ENCODE measurements around the gene CLCN5. TPM values are rescaled to one million over a fixed set of nuclear protein-coding genes. Genes with fewer than 3 reads are reported as not detected.

The CLCN5 gene
- polyA plus RNA-seq (2013, experiment 1 of 2) = 2.7 TPM
- polyA plus RNA-seq (2013, experiment 2 of 2) = 2.7 TPM

DNA sequence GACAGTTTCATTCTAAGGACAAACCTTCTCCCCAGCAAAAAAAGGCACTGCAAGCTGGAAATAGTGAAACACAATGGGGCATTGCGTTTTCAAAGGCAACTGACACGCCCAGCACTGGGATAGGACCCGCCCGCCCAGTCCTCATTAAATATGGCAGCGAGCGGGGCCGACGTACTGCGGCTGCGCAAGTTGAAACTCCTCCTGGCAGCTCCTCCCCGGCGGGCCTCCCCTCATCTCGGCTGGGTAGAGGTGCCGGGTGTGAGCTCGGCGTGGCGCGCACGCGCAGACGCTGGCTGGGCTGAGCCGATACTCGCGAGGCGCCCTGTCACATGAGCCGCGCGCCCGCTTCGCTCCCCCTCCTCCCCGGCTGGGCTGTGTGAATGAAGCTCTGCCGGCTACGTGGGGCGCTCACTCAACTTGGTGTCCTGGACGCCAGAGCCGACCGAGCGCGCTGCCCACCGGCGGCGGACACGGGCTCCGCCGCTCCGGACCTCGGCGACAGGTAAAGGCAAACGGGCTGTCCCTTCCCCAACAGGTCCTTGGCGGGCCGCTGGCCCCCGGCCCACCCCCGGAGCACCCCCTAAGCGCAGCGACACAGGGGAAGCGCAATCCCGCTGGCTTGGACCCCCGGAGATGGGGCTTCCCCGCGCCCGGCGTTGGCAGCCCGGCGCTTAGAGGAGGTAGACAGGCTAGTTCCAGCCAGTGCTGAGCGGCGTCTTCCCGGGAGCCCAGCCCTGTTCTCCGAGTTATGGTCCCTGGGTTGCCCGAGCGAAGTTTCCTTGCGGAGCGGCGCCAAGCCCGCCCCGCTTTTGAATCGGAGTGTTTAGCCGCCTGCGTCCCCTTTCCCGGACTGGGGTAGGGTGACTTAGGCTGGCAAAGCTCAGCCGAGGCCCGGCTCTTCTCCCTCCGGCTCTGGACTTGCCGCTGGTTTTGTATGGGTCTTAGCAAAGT is at the start of gene CLCN5:
TSS of gene CLCN5 (plus strand) at position 306 of the 951 bp plus-strand sequence. CDS start 2,703 bp downstream, outside the sequence.
- Histone ChIP-seq H2BK120ac (ENCODE audit: low read depth, low read length) (no peak within 1 kb of the TSS), H3K79me1 (ENCODE audit: low read length) (no peaks in the 10 kb centered on the region), H2BK15ac (replicated peaks; ENCODE audit: low read depth) (no peak within 1 kb of the TSS), H3K4me1 (ENCODE audit: control insufficient read depth, low read depth, low read length) (no peaks in the 10 kb centered on the region), H3K79me2 (ENCODE audit: control insufficient read depth, insufficient read depth, low read length) (no peaks in the 10 kb centered on the region), H3K23ac (ENCODE audit: low read length) (no peak within 1 kb of the TSS), H3K4me3 (ENCODE audit: low read length) (peak within 1 kb of the TSS; percentile 24), H3K27me3 (ENCODE audit: insufficient read depth, low read length, poor library complexity) (no peaks in the 10 kb centered on the region), H4K8ac (ENCODE audit: low read depth, low read length) (no peak within 1 kb of the TSS), H2BK5ac (ENCODE audit: low read length) (no peak within 1 kb of the TSS), H2AK5ac (ENCODE audit: low read length) (no peak within 1 kb of the TSS), H3K9ac (ENCODE audit: low read length) (peak within 1 kb of the TSS; percentile 66), H4K5ac (ENCODE audit: low read length) (no peak within 1 kb of the TSS), H3K4me2 (ENCODE audit: low read length) (peak within 1 kb of the TSS; percentile 48), H3K18ac (ENCODE audit: low read length) (no peak within 1 kb of the TSS), H3K36me3 (ENCODE audit: control insufficient read depth, insufficient read depth, low read length) (no peaks in the 10 kb centered on the region), H3K56ac (ENCODE audit: low read length) (peak within 1 kb of the TSS; percentile 79), H3K4ac (ENCODE audit: low read depth, low read length) (no peak within 1 kb of the TSS), H3K27ac (ENCODE audit: low read depth, low read length) (no peak within 1 kb of the TSS)
- no CpG with 5 or more reads among the region's 83 CpGs for WGBS (ENCODE audit: extremely low coverage, insufficient coverage, low lambda C conversion rate)
- peak; percentile 96 for DNase-seq

DNA sequence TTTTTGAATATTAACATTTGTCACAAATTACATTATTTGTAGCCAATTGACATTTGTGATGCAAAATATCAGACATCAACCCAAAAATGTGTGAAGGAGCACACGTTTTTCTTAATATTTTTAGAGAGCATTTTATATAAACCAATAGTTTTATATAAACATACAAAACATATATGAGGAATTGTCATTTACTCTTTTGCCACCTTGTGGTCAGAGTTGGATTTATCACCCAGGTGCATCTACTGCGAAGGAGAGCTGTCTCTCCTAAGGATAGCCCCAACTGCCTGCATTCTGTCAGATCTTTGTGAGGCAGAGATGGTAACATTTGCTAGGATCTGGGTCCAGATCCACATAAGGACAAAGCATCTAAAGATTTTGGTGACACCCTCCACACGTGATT is 45.6 kb upstream of the CLCN5 start:
- H4K8ac ChIP-seq (ENCODE audit: low read depth, low read length) = no peak overlapping the region
- H3K27ac ChIP-seq (ENCODE audit: low read depth, low read length) = no peak overlapping the region
- no peaks in the 10 kb centered on the region for H3K79me2 ChIP-seq (ENCODE audit: control insufficient read depth, insufficient read depth, low read length)
- H2AK5ac ChIP-seq (ENCODE audit: low read length) = no peak overlapping the region
- no peak overlapping the region for H3K9ac ChIP-seq (ENCODE audit: low read length)
- H2BK120ac ChIP-seq (ENCODE audit: low read depth, low read length) = no peak overlapping the region
- no peak overlapping the region for H3K18ac ChIP-seq (ENCODE audit: low read length)
- H2BK5ac ChIP-seq (ENCODE audit: low read length) = no peak overlapping the region
- no peak overlapping the region for H2BK15ac ChIP-seq (replicated peaks; ENCODE audit: low read depth)
- no peaks in the 10 kb centered on the region for H3K4me1 ChIP-seq (ENCODE audit: control insufficient read depth, low read depth, low read length)
- no peak overlapping the region for H3K4ac ChIP-seq (ENCODE audit: low read depth, low read length)
- H3K4me2 ChIP-seq (ENCODE audit: low read length) = no peak overlapping the region
- no peak overlapping the region for H3K56ac ChIP-seq (ENCODE audit: low read length)
- no peak overlapping the region for H4K5ac ChIP-seq (ENCODE audit: low read length)
- H3K27me3 ChIP-seq (ENCODE audit: insufficient read depth, low read length, poor library complexity) = no peaks in the 10 kb centered on the region
- peak; percentile 24 for DNase-seq
- H3K79me1 ChIP-seq (ENCODE audit: low read length) = no peaks in the 10 kb centered on the region
- no peak overlapping the region for H3K23ac ChIP-seq (ENCODE audit: low read length)
- H3K4me3 ChIP-seq (ENCODE audit: low read length) = no peak overlapping the region
- no CpG with 5 or more reads among the region's 3 CpGs for WGBS (ENCODE audit: extremely low coverage, insufficient coverage, low lambda C conversion rate)
- H3K36me3 ChIP-seq (ENCODE audit: control insufficient read depth, insufficient read depth, low read length) = no peaks in the 10 kb centered on the region

DNA sequence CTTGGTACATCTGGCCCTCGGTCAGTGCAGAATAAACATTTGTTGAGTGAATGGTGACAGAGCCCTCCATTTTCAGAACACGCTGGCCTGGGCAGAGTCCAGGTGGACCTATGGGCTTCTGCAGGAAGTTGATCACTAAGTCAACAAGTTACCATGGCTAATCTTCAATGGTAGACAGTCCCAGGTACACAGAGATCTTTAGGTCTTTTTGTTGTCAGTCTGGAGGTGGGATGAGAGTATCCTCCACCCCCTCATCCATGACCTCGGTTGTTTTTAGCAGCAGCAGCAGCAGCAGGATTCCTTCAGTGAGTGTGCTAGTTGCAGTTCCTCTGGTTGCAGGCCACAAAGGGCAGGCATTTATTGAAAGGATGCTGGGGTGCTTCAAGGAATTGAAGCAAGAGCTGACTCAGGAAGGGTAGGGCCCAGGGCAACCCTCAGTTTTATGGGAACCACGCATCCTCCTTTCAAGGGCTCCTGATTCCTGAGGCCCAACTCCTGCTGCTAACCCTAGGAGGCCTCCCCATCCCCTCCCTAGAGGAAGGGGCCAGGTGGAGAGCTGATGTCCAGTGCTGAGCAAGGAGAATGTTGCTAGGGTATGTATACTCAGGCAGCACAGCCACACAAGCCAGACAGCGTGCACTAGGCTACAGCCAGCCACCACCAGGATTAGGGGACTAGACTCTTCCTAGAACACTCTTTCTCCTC is 44.8 kb upstream of the CLCN5 start:
- no peak overlapping the region for H3K9ac ChIP-seq (ENCODE audit: low read length)
- no peak overlapping the region for H3K4me3 ChIP-seq (ENCODE audit: low read length)
- no peak overlapping the region for H3K23ac ChIP-seq (ENCODE audit: low read length)
- no peak overlapping the region for H3K56ac ChIP-seq (ENCODE audit: low read length)
- no peak overlapping the region for H4K8ac ChIP-seq (ENCODE audit: low read depth, low read length)
- no peak overlapping the region for H3K27ac ChIP-seq (ENCODE audit: low read depth, low read length)
- no peaks in the 10 kb centered on the region for H3K79me1 ChIP-seq (ENCODE audit: low read length)
- H3K18ac ChIP-seq (ENCODE audit: low read length) = no peak overlapping the region
- no peaks in the 10 kb centered on the region for H3K36me3 ChIP-seq (ENCODE audit: control insufficient read depth, insufficient read depth, low read length)
- H3K4me1 ChIP-seq (ENCODE audit: control insufficient read depth, low read depth, low read length) = no peaks in the 10 kb centered on the region
- DNase-seq = no peak
- H3K27me3 ChIP-seq (ENCODE audit: insufficient read depth, low read length, poor library complexity) = no peaks in the 10 kb centered on the region
- no peak overlapping the region for H2BK15ac ChIP-seq (replicated peaks; ENCODE audit: low read depth)
- no peaks in the 10 kb centered on the region for H3K79me2 ChIP-seq (ENCODE audit: control insufficient read depth, insufficient read depth, low read length)
- WGBS (ENCODE audit: extremely low coverage, insufficient coverage, low lambda C conversion rate) = no CpG with 5 or more reads among the region's 5 CpGs
- H3K4me2 ChIP-seq (ENCODE audit: low read length) = no peak overlapping the region
- no peak overlapping the region for H3K4ac ChIP-seq (ENCODE audit: low read depth, low read length)
- H2BK120ac ChIP-seq (ENCODE audit: low read depth, low read length) = no peak overlapping the region
- H2BK5ac ChIP-seq (ENCODE audit: low read length) = no peak overlapping the region
- no peak overlapping the region for H4K5ac ChIP-seq (ENCODE audit: low read length)
- no peak overlapping the region for H2AK5ac ChIP-seq (ENCODE audit: low read length)

DNA sequence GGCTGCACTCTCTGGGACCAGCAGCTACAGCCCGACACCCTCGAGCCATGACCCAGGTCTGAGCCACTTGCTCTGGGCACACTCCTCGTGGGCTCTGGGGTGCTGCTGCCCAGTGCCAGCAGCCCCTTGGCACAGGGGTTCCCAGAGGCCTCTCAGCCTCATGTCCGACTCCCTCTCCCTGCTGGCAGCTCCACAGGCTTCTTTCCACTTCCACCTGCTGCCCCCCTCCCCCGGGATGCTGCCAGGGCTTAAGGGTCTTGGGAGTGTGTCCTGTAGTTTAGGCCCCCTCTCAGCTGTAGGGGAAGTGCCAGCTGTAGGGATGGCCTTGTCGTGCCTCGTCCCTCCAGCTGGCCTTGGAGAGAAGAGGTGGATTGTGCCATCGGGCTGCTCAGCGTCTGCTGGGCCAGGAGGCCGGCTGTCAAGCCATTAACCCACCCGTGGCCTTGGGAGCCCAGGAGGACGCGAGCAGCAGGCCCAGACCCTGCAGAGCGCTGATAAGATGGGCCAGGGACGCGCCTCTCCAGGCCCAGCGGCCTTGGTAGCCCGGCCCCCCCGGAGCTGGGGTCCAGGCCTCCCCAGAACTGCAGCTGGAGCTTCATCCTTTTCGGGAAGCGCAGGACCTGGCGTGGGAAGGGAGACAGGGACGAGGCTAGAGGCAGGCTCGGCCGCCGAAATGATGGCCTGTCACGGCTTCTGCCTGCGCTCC is 44.1 kb upstream of the CLCN5 start:
- Histone ChIP-seq H3K4ac (ENCODE audit: low read depth, low read length) (no peak overlapping the region), H3K27me3 (ENCODE audit: insufficient read depth, low read length, poor library complexity) (no peaks in the 10 kb centered on the region), H3K27ac (ENCODE audit: low read depth, low read length) (no peak overlapping the region), H4K5ac (ENCODE audit: low read length) (no peak overlapping the region), H3K4me3 (ENCODE audit: low read length) (no peak overlapping the region), H3K23ac (ENCODE audit: low read length) (no peak overlapping the region), H3K9ac (ENCODE audit: low read length) (peak overlapping the region; percentile 61), H3K56ac (ENCODE audit: low read length) (peak overlapping the region; percentile 56), H3K4me2 (ENCODE audit: low read length) (peak overlapping the region; percentile 29), H2AK5ac (ENCODE audit: low read length) (no peak overlapping the region), H3K79me1 (ENCODE audit: low read length) (no peaks in the 10 kb centered on the region), H3K18ac (ENCODE audit: low read length) (peak overlapping the region; percentile 14), H3K36me3 (ENCODE audit: control insufficient read depth, insufficient read depth, low read length) (no peaks in the 10 kb centered on the region), H2BK5ac (ENCODE audit: low read length) (no peak overlapping the region), H2BK120ac (ENCODE audit: low read depth, low read length) (no peak overlapping the region), H3K79me2 (ENCODE audit: control insufficient read depth, insufficient read depth, low read length) (no peaks in the 10 kb centered on the region), H2BK15ac (replicated peaks; ENCODE audit: low read depth) (no peak overlapping the region), H3K4me1 (ENCODE audit: control insufficient read depth, low read depth, low read length) (no peaks in the 10 kb centered on the region), H4K8ac (ENCODE audit: low read depth, low read length) (no peak overlapping the region)
- WGBS (ENCODE audit: extremely low coverage, insufficient coverage, low lambda C conversion rate) = no CpG with 5 or more reads among the region's 28 CpGs
- DNase-seq = peak; percentile 0

DNA sequence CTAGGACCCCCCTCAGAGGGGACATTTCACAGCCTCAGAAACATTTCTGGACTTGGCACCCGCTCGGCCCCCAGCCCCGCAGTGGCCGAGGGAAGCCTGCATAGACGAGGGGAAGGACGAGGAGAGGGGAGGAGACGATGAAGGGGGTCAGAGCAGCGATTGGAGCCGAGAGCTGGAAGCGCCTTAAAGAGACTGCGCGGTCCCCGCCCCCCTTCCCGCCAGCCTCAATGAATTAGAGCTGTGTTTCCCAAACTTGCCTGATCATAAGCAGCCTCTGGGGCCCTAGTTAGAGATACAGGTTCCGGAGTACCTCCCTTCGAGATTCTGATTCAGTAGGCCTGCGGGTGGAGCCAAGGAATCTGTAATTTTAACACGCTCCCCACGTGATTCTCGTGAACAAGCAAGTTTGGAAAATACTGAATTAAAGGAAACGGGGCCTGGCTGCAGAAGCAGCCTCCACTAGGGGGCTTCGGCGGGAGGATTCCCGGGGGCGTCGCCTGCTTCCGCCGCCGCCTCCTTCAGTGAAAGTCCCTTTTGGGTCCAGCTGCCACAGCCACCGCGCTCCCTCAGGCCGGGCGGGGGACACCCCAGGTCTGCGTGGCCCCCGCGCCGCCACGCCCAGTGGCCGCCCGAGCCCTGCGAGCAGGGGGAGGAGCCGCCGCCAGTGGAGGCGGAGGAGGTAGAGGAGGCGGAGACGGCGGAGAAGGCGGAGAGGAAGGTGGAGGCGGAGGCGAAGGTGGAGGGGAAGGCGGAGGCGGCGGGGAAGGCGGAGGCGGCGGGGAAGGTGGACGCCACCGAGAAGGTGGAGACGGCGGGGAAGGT is 43.4 kb upstream of the CLCN5 start, which contains the start of gene USP27X:
TSS of gene USP27X (plus strand) at position 651 of the 822 bp plus-strand sequence. CDS start 824 bp downstream, outside the sequence.
- Histone ChIP-seq H2BK120ac (ENCODE audit: low read depth, low read length) (no peak within 1 kb of the TSS), H3K4ac (ENCODE audit: low read depth, low read length) (no peak within 1 kb of the TSS), H2BK15ac (replicated peaks; ENCODE audit: low read depth) (no peak within 1 kb of the TSS), H3K23ac (ENCODE audit: low read length) (no peak within 1 kb of the TSS), H4K5ac (ENCODE audit: low read length) (no peak within 1 kb of the TSS), H3K4me1 (ENCODE audit: control insufficient read depth, low read depth, low read length) (no peaks in the 10 kb centered on the region), H2BK5ac (ENCODE audit: low read length) (no peak within 1 kb of the TSS), H3K56ac (ENCODE audit: low read length) (peak within 1 kb of the TSS; percentile 85), H2AK5ac (ENCODE audit: low read length) (no peak within 1 kb of the TSS), H3K4me2 (ENCODE audit: low read length) (peak within 1 kb of the TSS; percentile 37), H4K8ac (ENCODE audit: low read depth, low read length) (no peak within 1 kb of the TSS), H3K27ac (ENCODE audit: low read depth, low read length) (peak within 1 kb of the TSS; percentile 59), H3K79me1 (ENCODE audit: low read length) (no peaks in the 10 kb centered on the region), H3K9ac (ENCODE audit: low read length) (peak within 1 kb of the TSS; percentile 61), H3K4me3 (ENCODE audit: low read length) (peak within 1 kb of the TSS; percentile 37), H3K18ac (ENCODE audit: low read length) (peak within 1 kb of the TSS; percentile 32), H3K27me3 (ENCODE audit: insufficient read depth, low read length, poor library complexity) (no peaks in the 10 kb centered on the region), H3K36me3 (ENCODE audit: control insufficient read depth, insufficient read depth, low read length) (no peaks in the 10 kb centered on the region), H3K79me2 (ENCODE audit: control insufficient read depth, insufficient read depth, low read length) (no peaks in the 10 kb centered on the region)
- no CpG with 5 or more reads among the region's 60 CpGs for WGBS (ENCODE audit: extremely low coverage, insufficient coverage, low lambda C conversion rate)
- DNase-seq = peak; percentile 87

Measured in mesendoderm (in vitro differentiated cells).